Colon (tissue), 2 donors: ENCODE results near the gene RDH13.
"Not testable (repeated sequence)": the region's sequence is repeated elsewhere in the genome, so short reads cannot be mapped to it uniquely, and the experiment has no call there.

Experiments
- FAIRE-seq: peaks from 2 replicates; lab custom pipeline; 2012; peaks lifted over from hg19 to GRCh38; lab: Jason Lieb, UNC
- donor health status: control.
- donor health status: control.

RDH13 gene

DNA sequence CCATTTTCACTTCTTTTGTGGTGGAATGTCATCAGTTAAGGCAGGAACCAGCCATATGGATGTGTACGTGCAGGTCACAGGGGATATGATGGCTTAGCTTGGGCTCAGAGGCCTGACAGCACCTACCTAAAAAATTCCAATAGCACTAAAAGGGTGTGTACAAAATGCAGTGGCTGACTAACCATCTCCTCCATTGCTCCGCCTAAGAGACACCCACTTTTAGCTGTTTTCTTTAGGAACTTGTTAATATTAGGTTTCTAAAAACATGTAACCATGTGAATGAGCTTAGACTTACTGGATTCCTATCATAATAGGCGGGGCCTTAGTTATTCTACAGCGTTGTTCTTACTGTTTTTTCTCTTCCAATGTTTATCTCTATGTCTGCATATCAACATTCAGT, 50.6 kb downstream of the RDH13 start:
- no peak for FAIRE-seq

DNA sequence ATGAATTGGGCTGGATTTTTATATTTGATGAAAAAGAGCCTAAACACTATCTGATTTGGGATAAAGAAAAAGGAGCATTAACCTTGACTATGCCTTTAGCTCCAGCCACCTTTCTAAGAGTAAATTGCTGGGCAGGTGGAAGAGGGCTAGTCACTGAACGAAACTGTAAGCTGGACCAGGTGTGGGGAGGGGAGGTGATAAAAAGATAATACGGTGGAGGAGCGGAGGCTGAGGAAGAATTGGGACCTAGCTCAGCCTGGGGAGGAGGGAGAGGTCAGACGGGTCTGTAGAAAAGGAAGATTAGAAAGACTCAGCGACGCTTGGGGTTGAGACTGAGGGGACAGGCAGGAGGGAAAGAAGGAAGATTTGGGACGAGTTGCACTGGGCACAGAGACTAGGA, 52.4 kb downstream of the RDH13 start:
- FAIRE-seq = not testable (repeated sequence)

DNA sequence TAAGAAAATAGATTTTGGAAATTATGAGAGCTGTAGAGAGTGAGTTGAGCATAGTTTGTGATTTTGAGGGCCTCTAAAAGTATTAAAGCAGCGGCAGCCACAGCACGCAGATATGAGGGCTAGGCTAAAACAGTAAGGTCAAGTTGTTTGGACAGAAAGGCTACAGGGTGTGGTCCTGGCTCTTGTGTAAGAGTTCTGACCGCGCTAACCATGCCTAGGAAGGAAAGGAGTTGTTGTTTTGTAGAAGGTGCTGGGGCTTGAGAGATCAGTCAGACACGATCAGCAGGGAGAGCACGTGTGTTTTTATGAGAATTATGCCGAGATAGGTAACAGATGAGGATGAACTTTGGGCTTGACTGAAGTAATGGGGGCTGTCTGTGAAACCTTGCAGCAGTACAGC, 54.2 kb downstream of the RDH13 start:
- FAIRE-seq = not testable (repeated sequence)

DNA sequence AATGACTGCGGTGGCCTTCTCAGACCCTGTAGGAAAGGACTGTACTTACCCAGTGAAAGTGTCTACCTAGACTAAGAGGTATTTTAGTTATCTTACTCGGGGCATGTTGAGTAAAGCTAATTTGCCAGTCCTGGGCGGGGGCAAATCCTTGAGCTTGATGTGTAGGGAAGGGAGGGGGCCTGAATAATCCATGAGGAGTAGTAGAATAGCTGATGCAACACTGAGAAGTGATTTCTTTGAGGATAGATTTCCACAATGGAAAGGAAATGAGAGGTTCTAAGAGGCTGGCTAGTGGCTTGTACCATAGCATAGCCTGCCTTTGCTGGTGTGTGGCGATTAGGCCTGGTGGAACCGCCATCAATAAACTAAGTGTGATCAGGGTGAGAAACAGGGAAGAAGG, 54.8 kb downstream of the RDH13 start:
- FAIRE-seq = not testable (repeated sequence)

DNA sequence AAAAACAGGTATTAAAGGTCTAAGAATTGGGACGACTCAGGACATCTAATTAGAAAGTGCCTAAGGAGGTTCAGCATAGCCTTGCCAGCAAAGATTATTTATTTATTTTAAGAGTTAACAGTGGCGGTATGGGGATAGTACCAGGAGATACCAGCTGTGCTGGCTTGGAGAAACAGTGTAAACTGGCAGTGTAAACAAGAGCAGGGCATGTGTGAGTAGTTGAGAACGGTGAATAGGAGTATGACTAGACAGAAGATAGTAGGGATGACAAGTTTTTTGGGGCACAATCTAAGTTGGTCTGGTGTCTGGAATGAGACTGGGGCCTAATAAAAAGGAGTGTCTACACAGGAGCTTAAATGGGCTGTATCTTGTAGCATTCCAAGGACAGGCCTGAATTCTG, 55.4 kb downstream of the RDH13 start:
- FAIRE-seq = not testable (repeated sequence)

DNA sequence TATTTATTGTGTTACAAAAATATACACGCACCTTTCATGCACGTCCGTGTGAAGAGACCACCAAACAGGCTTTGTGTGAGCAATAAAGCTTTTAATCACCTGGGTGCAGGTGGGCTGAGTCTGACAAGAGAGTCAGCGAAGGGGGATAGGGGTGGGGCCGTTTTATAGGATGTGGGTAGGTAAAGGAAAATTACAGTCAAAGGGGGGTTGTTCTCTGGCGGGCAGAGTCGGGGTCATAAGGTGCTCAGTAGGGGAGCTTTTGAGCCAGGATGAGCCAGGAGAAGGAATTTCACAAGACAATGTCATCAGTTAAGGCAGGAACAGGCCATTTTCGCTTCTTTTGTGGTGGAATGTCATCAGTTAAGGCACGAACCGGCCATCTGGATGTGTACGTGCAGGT, 56.2 kb downstream of the RDH13 start:
- not testable (repeated sequence) for FAIRE-seq

DNA sequence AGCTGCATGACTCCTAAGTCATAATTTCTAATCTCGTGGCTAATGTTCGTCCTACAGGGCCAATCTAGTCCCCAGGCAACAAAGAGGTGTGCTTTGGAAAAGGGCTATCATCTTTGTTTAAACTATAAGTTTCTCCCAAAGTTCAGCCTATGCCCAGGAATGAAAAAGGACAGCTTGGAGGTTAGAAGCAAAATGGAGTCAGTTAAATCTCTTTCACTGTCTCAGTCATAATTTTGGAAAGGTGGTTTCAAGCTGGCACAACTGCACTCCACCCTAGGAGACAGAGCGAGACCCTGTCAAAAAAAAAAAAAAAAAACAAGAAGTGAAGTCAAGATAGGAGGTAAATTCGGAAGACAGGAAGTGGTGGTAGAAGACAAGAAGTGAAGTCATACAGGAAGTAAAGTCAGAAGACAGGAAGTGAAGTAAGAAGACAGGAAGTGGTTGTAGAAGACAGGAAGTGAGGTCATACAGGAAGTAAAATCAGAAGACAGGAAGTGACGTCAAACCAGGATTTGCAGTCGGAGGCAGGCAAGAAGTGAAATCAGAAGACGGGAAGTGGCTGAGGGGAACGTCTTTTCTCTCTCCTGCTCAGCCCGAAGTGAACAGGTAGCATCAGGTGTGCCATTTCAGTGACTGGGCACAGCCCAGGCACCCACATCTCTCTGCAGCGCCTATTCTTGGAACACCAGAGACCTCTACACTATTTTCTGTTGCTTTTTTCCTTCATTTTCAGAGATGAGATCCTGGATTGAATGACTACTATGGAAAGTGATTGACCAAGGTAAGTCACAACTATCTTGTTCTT, 57.1 kb downstream of the RDH13 start:
- no peak for FAIRE-seq

DNA sequence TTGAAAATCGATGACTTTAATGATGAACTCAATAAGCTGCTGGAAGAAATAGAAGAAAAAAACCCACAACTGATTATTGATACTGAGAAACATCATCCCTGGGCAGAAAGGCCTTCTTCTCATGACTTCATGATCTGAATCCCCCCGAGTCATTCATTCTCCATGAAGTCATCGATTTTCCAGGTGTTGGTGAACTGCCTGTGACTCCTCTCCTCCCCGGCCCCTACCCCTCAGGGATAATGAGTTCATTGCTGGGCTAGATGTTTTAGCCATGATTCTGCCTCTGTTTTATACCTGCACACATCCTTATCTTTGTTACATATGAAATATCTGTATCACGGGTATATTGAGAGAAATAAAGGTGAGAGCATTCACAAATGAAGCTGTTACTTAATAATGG, 62.2 kb downstream of the RDH13 start:
- FAIRE-seq = no peak

DNA sequence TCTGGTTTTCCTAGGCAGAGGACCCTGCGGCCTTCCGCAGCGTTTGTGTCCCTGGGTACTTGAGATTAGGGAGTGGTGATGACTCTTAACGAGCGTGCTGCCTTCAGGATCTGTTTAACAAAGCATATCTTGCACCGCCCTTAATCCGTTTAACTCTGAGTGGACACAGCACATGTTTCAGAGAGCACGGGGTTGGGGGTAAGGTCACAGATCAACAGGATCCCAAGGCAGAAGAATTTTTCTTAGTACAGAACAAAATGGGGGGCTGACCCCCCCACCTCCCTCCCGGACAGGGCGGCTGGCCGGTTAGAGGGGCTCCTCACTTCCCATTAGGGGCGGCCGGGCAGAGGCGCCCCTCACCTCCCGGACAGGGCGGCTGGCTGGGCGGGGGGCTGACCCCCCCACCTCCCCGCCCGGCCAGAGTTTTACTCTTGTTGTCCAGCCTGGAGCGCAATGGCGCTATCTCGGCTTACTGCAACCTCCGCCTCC, 64.2 kb downstream of the RDH13 start:
- not testable (repeated sequence) for FAIRE-seq

DNA sequence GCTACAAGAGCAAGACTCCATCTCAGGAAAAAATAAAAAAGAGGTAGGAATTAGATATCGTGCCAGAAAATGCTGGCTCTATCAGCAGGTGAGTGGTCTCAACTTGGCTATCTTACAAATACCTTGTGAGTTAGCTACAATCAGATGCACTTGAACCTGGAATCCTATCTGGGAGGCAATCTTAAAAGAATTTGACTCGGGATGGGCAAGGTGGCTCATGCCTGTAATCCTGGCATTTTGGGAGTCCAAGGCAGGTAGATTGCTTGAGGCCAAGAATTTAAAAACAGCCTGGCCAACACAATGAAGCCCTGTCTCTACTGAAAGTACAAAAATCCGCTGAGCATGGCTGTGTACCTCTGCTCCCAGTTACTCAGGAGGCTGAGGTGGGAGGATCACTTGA, 67.4 kb downstream of the RDH13 start:
- no peak for FAIRE-seq
